LNCaP clone FGC (cell line): ENCODE results near the gene LGALS14.
"Not testable (repeated sequence)": the region's sequence is repeated elsewhere in the genome, so short reads cannot be mapped to it uniquely, and the experiment has no call there.

Experiments used
- DNase-seq: peaks from one replicate; pipeline ENCODE4 v3.0.0-alpha.2; 2011; ENCODE audit warnings: low read depth
- H3K4me3 ChIP-seq: 2 replicates; pipeline ENCODE4 v1.5.1; 2011; ENCODE audit warnings: mild to moderate bottlenecking, low read depth, low read length, control low read depth
- TF ChIP-seq, protein P1 (sequence below): IDR thresholded peaks from 2 replicates; pipeline ENCODE4 v1.5.1; 2012; ENCODE audit warnings: mild to moderate bottlenecking; ENCODE audit not compliant: control insufficient read depth, insufficient read depth; ENCODE audit errors: extremely low read depth

LGALS14 gene

DNA sequence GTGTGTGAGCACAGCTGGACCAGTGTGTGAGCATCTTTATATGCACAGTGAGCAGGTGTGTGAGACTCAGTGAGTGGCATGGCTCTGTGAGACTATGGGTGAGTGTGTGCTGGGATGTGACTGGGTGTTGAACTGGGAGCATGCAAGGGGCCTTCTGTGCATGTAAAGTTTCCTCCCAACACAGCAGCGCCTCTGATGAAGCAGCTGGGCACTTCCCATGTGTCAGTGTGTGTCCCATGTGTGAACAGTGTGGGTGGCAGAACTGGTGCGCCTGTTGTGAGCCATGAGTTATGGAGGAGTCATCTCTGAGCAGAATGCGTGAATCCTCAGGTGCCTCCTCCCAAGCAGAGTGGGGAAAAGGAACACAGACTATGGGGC is 24.5 kb upstream of the LGALS14 start:
- no peak for DNase-seq
- TF ChIP-seq, protein P1, sequence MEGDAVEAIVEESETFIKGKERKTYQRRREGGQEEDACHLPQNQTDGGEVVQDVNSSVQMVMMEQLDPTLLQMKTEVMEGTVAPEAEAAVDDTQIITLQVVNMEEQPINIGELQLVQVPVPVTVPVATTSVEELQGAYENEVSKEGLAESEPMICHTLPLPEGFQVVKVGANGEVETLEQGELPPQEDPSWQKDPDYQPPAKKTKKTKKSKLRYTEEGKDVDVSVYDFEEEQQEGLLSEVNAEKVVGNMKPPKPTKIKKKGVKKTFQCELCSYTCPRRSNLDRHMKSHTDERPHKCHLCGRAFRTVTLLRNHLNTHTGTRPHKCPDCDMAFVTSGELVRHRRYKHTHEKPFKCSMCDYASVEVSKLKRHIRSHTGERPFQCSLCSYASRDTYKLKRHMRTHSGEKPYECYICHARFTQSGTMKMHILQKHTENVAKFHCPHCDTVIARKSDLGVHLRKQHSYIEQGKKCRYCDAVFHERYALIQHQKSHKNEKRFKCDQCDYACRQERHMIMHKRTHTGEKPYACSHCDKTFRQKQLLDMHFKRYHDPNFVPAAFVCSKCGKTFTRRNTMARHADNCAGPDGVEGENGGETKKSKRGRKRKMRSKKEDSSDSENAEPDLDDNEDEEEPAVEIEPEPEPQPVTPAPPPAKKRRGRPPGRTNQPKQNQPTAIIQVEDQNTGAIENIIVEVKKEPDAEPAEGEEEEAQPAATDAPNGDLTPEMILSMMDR: no peak

GRCh38 chr19:39680593-39680992 is 23.7 kb upstream of the LGALS14 start:
- H3K4me3 ChIP-seq: no peak overlapping the region

More for the DNA sequence above, 24.5 kb upstream of the LGALS14 start:
- H3K4me3 ChIP-seq: no peak overlapping the region

GRCh38 chr19:39681416-39681815 is 22.9 kb upstream of the LGALS14 start:
- DNase-seq: no peak
- no peak overlapping the region for H3K4me3 ChIP-seq
- TF ChIP-seq, protein P1: no peak

More at GRCh38 chr19:39680593-39680992, 23.7 kb upstream of the LGALS14 start:
- DNase-seq: no peak
- TF ChIP-seq, protein P1: no peak

GRCh38 chr19:39684267-39684666 is 20.0 kb upstream of the LGALS14 start:
- H3K4me3 ChIP-seq: no peak overlapping the region
- TF ChIP-seq, protein P1: no peak
- no peak for DNase-seq

GRCh38 chr19:39686739-39687138 is 17.5 kb upstream of the LGALS14 start:
- no peak for DNase-seq
- H3K4me3 ChIP-seq: no peak overlapping the region
- TF ChIP-seq, protein P1: no peak

DNA sequence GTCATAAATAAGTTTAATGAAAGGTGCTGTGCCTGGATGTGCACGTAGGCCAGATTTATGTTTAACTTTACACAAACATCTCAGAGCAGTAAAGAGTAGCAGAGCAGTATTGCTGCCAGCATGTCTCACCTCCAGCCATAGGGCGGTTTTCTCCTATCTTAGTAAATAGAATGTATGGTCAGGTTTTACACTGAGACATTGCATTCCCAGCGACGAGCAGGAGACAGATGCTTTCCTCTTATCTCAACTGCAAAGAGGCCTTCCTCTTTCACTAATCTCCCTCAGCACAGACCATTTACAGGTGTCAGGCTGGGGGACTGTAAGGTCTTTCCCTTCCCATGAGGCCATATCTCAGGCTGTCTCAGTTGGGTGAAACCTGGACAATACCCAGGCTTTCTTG is 15.6 kb upstream of the LGALS14 start:
- not testable (repeated sequence) for H3K4me3 ChIP-seq, DNase-seq

GRCh38 chr19:39692166-39692565 is 12.1 kb upstream of the LGALS14 start:
- no peak for DNase-seq
- TF ChIP-seq, protein P1: no peak

GRCh38 chr19:39692822-39693221 is 11.5 kb upstream of the LGALS14 start:
- TF ChIP-seq, protein P1: no peak
- H3K4me3 ChIP-seq: no peak overlapping the region
- DNase-seq: no peak

More at GRCh38 chr19:39692166-39692565, 12.1 kb upstream of the LGALS14 start:
- H3K4me3 ChIP-seq: no peak overlapping the region
